Upper lobe of left lung (tissue), 6 donors: ENCODE results near the gene RPGR. TPM values are rescaled to one million over a fixed set of nuclear protein-coding genes. Genes with fewer than 3 reads are reported as not detected.

Experiments used
- ATAC-seq, 2 donors: fragments of 200-7000 bp; cut with Tn5 transposase; one replicate each; pipeline ENCODE4 v1.9.1; 2022; ENCODE audit warnings: mild to moderate bottlenecking in 2 of 2, moderate library complexity in 2 of 2; ENCODE audit not compliant: low FRiP score in 2 of 2
- DNase-seq, 2 donors: peaks; one replicate each; pipeline ENCODE4 v3.0.0-alpha.2; 2019 to 2020
- H3K27ac ChIP-seq, 4 donors: fragments of 200-600 bp; sonication (generic); one replicate each; pipeline ENCODE4 v1.5.1; 2016 to 2019
- H3K27me3 ChIP-seq, 4 donors: fragments of 200-600 bp; sonication (generic); one replicate each; pipeline ENCODE4 v1.5.1; 2017 to 2019
- H3K36me3 ChIP-seq, 4 donors: fragments of 200-600 bp; sonication (generic); one replicate each; pipeline ENCODE4 v1.5.1; 2016 to 2019
- H3K4me1 ChIP-seq, 4 donors: fragments of 200-600 bp; sonication (generic); one replicate each; pipeline ENCODE4 v1.5.1; 2018 to 2019
- H3K4me3 ChIP-seq, 4 donors: fragments of 200-600 bp; sonication (generic); one replicate each; pipeline ENCODE4 v1.5.1; 2017 to 2019; ENCODE audit warnings: mild to moderate bottlenecking in 2 of 4, moderate library complexity in 1 of 4
- H3K9me3 ChIP-seq, 4 donors: fragments of 200-600 bp; sonication (generic); one replicate each; pipeline ENCODE4 v1.5.1; 2018 to 2019
- CTCF ChIP-seq, 6 experiments: fragments of 450-650 bp in 4 of 6; fragments of 200-600 bp in 2 of 6; sonication (generic) in 2 of 6; IDR thresholded peaks; one replicate each; pipeline ENCODE4 v1.5.1; 2016 to 2019; ENCODE audit warnings: antibody characterized with exemption in 6 of 6
- EP300 ChIP-seq, 4 donors: sonication (generic); formaldehyde crosslinking; IDR thresholded peaks; one replicate each; pipeline ENCODE4 v1.5.1; 2017; ENCODE audit warnings: antibody characterized with exemption in 4 of 4, control low read depth in 2 of 4
- POLR2A ChIP-seq, 4 donors: fragments of 450-650 bp; IDR thresholded peaks; one replicate each; pipeline ENCODE4 v1.5.1; 2016 to 2017; ENCODE audit warnings: antibody characterized with exemption in 4 of 4, mild to moderate bottlenecking in 2 of 4
- POLR2AphosphoS5 ChIP-seq, 2 donors: sonication (generic); formaldehyde crosslinking; IDR thresholded peaks; one replicate each; pipeline ENCODE4 v1.5.1; 2017; ENCODE audit warnings: antibody characterized with exemption in 2 of 2
- WGBS, 2 donors: methylation state at CpG; one replicate each; pipeline ENCODE4 v1.1.5; 2017 to 2018; 5-methylcytosine and 5-hydroxymethylcytosine counted together
- total RNA-seq, 6 donors: library from RNA; depleted of rRNA in 4 of 6; stranded (reverse); fragments of >200 nt in 4 of 6; gene quantifications; one replicate each; pipeline versions ENCODE4 v1.1.0 to v1.2.1, GENCODE V29; 2016 to 2021
- donor health status: DM: no; HTN: no; CAD: no; lungs with moderate emphysema.
- donor health status: DM: no; HTN: yes; CAD: no; lungs with severe emphysema.

RPGR gene
- total RNA-seq, 6 donors from 2014 or later: 15.8 to 82.8 (median 30.1) TPM

GRCh38 chrX:38356401-38356800, 29.1 kb upstream of the RPGR start:
- WGBS, 2 donors: 77 to 89% methylated on average over 5 to 8 of the region's 8 CpGs

GRCh38 chrX:38352362-38352761, 25.1 kb upstream of the RPGR start, which contains the start of gene OTC:
OTC (plus strand) TSS chrX:38352604; CDS start chrX:38352697, 93 bp downstream.
- WGBS, 2 donors: 70 to 94% methylated on average over 4 of the region's 4 CpGs
- no peak for ATAC-seq
- H3K9me3 ChIP-seq: no peaks in the 10 kb centered on the region
- TF ChIP-seq POLR2A (IDR thresholded peaks at IDR 0.05) (no peak), POLR2AphosphoS5 (IDR thresholded peaks at IDR 0.05) (no peak), EP300 (IDR thresholded peaks at IDR 0.05) (no peak), CTCF (IDR thresholded peaks at IDR 0.05) (no peak)
- no peak for DNase-seq
- H3K4me3 ChIP-seq: no peak within 1 kb of the TSS
- H3K27me3 ChIP-seq: no peaks in the 10 kb centered on the region
- H3K27ac ChIP-seq: no peak within 1 kb of the TSS
- no peaks in the 10 kb centered on the region for H3K4me1 ChIP-seq
- no peaks in the 10 kb centered on the region for H3K36me3 ChIP-seq

More at GRCh38 chrX:38356401-38356800, 29.1 kb upstream of the RPGR start:
- ATAC-seq (no peak), DNase-seq (peak in 1 of 2 donors; percentile 15)
- TF ChIP-seq POLR2A (IDR thresholded peaks at IDR 0.05): no peak
- no peak for TF ChIP-seq CTCF (IDR thresholded peaks at IDR 0.05)
- no peak for TF ChIP-seq POLR2AphosphoS5 (IDR thresholded peaks at IDR 0.05)
- no peak for TF ChIP-seq EP300 (IDR thresholded peaks at IDR 0.05)
- peak overlapping the region in 1 of 4 donors; percentile 45 for H3K27ac ChIP-seq
- no peaks in the 10 kb centered on the region for H3K36me3 ChIP-seq
- no peaks in the 10 kb centered on the region for H3K9me3 ChIP-seq
- H3K27me3 ChIP-seq: no peaks in the 10 kb centered on the region
- no peaks in the 10 kb centered on the region for H3K4me1 ChIP-seq
- no peak overlapping the region for H3K4me3 ChIP-seq

- no peak for ATAC-seq
- no peaks in the 10 kb centered on the region for H3K9me3 ChIP-seq
- 89 to 96% methylated on average over 3 of the region's 3 CpGs for WGBS, 2 donors
- H3K36me3 ChIP-seq: no peaks in the 10 kb centered on the region
- H3K27me3 ChIP-seq: no peaks in the 10 kb centered on the region
- TF ChIP-seq POLR2A (IDR thresholded peaks at IDR 0.05) (no peak), POLR2AphosphoS5 (IDR thresholded peaks at IDR 0.05) (no peak), CTCF (IDR thresholded peaks at IDR 0.05) (no peak), EP300 (IDR thresholded peaks at IDR 0.05) (no peak)
- H3K4me3 ChIP-seq: no peak overlapping the region
- DNase-seq: no peak
- H3K4me1 ChIP-seq: no peaks in the 10 kb centered on the region
- H3K27ac ChIP-seq: no peak overlapping the region
These were observed 24.0 kb upstream of the RPGR start for GRCh38 chrX:38351346-38351745.

GRCh38 chrX:38347136-38347535, 19.8 kb upstream of the RPGR start:
- 60 to 76% methylated on average over 2 of the region's 2 CpGs for WGBS, 2 donors
- H3K27ac ChIP-seq: no peak overlapping the region
- no peaks in the 10 kb centered on the region for H3K4me1 ChIP-seq
- ATAC-seq (peak; percentile 63 to 66), DNase-seq (peak in 1 of 2 donors; percentile 30)
- H3K27me3 ChIP-seq: no peaks in the 10 kb centered on the region
- no peaks in the 10 kb centered on the region for H3K9me3 ChIP-seq
- no peaks in the 10 kb centered on the region for H3K36me3 ChIP-seq
- no peak overlapping the region for H3K4me3 ChIP-seq
- no peak for TF ChIP-seq POLR2AphosphoS5 (IDR thresholded peaks at IDR 0.05)
- no peak for TF ChIP-seq POLR2A (IDR thresholded peaks at IDR 0.05)
- no peak for TF ChIP-seq EP300 (IDR thresholded peaks at IDR 0.05)
- TF ChIP-seq CTCF (IDR thresholded peaks at IDR 0.05): no peak

- H3K4me3 ChIP-seq: no peak overlapping the region
- H3K27me3 ChIP-seq: no peaks in the 10 kb centered on the region
- H3K9me3 ChIP-seq: no peaks in the 10 kb centered on the region
- TF ChIP-seq CTCF (IDR thresholded peaks at IDR 0.05) (no peak), POLR2A (IDR thresholded peaks at IDR 0.05) (no peak), POLR2AphosphoS5 (IDR thresholded peaks at IDR 0.05) (no peak), EP300 (IDR thresholded peaks at IDR 0.05) (no peak)
- H3K36me3 ChIP-seq: no peaks in the 10 kb centered on the region
- 67 to 76% methylated on average over 4 to 5 of the region's 5 CpGs for WGBS, 2 donors
- H3K27ac ChIP-seq: no peak overlapping the region
- ATAC-seq: no peak
- no peak for DNase-seq
- H3K4me1 ChIP-seq: no peaks in the 10 kb centered on the region
These were observed 18.8 kb upstream of the RPGR start for GRCh38 chrX:38346150-38346549.
